NT2/D1 (cell line): ENCODE measurements around the gene PPEF1.

ENCODE experiments used
- SUZ12 ChIP-seq: IDR thresholded peaks from 2 replicates; pipeline ENCODE4 v1.6.1; 2011; ENCODE audit not compliant: insufficient read length, insufficient read depth; ENCODE audit errors: extremely low read depth
- YY1 ChIP-seq: IDR thresholded peaks from 2 replicates; pipeline ENCODE4 v1.6.1; 2011; ENCODE audit not compliant: insufficient read length, insufficient read depth
- ZNF274 ChIP-seq: IDR thresholded peaks from 2 replicates; pipeline ENCODE4 v1.6.1; 2011; ENCODE audit warnings: mild to moderate bottlenecking, low read depth, low read length

DNA sequence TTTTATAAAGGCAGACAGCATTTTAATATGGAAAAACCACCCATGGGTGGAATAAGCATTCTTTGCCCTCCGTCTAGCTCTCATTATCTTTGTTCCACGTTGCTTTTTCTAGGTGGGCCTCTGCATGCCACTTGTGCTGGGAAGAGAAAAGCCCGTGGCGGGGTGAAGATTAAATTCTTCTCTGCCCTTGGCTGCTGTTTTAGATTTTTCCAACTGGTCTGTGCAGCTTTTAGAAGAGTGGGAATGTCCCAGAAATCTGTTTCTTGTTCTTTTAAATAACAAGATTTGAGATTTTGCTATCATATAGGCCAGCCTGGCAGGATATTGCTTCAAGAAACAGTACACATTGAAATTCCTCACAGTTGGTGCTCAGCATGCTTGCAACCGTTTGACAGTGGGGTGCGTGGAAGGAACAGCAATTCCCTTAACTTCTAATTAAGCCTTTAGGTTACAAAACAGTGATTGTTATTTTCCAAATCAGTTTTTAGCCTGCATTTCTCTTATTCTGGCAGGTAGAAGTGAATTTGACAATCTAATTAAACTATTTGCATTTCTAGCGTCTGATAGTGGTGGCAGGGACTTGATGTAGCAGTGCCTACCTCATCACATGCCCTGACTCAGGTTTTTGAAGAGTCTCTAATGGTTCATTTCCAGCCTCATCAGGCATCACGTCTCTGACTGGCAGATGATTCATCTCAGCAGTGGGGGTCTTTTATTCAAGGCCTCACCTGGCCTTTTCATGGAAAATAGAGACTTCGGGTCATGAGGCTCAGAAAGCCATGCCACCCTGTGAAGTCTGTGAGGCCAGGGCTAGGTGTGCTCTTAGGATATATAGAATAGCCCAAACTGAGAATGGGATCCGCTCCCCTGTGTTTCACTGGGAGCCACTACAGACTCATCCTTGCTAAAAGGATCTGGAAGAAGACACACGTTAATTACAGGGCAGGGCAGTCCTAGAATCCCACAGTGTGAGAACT, 50.8 kb downstream of the PPEF1 start:
- TF ChIP-seq YY1: no peak
- no peak for TF ChIP-seq ZNF274
- TF ChIP-seq SUZ12: no peak
